HG02981 (cell line): ENCODE results near the gene DOK7.

Source experiments
- ATAC-seq: cut with Tn5 transposase; IDR thresholded peaks from one replicate; pipeline ENCODE4 v1.9.1; 2021; ENCODE audit warnings: mild to moderate bottlenecking, moderate library complexity; ENCODE audit not compliant: unreplicated experiment

DOK7 gene

DNA sequence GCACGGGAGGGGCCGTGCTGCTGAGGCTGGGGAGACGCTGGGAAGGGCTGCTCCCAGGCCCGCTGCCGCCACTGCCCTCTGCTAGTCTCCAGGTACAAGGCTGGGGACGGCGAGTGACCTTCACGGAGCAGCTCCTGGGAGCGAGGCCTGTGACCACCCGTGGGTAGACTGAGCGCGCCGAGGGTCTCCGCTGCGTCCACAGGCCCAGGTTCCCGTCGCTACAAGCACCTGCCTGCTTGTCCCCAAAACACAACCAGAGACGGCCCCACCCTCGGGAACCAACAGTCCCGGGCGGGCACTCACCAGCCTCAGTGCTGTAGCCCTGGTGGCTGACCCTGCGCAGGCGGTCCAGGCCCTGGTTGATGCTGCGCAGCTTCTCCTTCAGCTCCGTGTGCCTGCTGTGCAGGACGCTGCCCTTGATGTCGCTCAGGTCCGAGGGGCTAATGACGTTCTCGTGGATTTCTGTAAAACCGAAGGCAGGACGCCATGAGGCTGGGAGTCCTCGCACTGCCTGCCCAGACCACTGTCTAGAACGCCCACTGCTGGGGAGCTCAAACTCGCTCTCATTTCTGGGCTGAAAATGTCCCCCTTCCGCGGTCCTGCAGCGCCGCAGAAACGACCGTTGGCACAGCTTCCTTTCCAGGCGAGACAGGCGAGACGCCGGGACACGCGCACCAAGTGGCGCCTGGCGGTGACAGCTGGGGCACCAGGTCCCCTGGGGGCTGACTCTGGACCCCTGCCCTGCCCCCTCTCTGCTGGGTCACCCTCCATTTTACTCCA lies 54.8 kb downstream of the DOK7 start:
- ATAC-seq: no peak

DNA sequence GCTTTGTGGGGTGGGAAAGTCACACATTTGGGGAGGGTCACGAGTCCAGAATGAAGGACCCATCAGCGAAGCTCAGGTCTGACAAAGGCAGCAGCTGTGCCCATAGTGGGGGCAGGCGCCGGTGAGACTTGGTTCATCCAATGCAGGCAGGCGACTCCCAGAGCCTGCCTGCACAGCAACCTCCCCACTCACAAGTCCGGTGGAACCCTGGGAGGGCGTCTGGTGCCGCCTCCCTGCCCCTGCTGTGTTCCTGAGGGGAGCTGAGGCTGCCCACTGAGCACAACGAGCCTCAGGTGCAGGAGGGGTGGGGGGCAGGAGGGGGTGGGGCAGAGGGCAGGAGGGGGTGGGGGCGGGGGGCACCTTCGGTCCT lies 55.4 kb downstream of the DOK7 start:
- no peak for ATAC-seq

DNA sequence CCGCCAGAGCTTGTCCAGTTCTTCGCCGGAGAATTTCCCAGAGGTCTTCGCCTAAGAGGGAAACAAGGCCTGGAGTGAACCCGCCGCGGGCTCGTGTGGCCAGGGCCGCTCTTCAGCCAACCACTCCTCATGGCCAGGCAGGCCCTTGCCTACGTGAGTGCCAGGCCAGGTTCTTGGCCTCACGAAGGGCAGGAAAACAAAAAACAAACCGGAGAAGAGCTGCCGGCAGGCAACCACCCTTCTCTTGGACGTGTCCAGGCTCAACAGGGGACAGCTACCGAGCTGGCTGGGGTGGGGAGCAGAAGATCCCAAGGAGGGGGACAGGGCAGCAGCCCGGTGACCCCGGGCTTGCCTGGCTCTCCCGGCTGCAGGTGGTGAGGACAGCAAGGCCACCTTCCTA lies 55.8 kb downstream of the DOK7 start:
- ATAC-seq: no peak

DNA sequence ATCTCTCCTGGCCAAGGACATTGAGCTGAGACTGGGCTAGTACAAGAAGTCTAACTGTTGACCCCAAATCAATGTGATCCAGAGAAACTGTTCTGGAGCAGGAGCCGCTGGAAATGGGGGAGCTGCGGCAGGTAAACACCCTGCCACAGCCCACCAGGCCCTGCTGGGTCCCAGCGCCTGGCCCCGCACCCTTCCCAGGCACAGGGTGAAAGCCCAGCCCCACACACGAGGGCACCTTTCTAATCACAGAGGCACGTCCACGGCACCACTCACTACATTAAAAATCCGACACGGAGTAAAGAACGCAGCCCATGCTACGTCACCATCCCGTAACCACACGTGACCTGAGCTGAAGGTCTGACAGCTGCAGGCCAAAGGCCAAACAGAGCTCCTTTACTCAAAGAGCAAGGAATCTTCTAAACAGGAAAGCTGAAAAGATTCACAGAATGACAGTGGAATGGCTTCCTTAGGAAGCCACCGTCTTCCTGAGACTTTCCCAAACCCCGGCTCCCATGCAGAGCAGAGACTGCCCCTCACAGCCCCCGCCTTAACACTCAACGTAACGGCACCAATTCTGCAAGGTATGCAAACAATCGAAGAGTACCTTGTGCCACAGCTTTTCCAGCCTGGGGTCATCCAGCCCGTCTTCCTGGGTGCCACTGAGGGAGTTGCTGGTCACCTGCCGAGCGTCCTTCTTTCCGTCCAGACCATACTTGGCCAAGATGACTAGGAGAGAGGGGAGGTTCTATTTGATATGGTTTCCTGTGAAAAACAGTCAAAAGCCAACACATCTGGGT lies 56.6 kb downstream of the DOK7 start:
- no peak for ATAC-seq

DNA sequence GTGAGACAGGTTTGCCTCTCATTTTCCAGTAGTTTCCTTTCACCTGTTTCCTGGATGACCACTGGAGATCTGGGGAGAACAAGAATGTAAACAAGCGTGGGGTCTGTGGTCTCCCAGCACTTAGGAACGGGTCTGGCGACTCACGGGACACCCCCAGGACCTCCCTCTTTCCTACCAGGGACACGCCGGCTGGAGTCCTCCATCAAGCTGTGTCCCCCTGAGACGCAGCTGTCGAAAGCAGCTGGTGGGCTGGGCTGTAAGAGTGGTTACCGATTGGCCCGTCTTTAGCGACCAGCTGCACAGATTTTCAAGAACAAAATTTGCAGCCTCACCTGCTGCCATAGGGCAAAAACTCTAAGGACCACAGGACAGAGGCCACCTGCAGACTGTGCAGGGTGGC lies 57.2 kb downstream of the DOK7 start:
- no peak for ATAC-seq

DNA sequence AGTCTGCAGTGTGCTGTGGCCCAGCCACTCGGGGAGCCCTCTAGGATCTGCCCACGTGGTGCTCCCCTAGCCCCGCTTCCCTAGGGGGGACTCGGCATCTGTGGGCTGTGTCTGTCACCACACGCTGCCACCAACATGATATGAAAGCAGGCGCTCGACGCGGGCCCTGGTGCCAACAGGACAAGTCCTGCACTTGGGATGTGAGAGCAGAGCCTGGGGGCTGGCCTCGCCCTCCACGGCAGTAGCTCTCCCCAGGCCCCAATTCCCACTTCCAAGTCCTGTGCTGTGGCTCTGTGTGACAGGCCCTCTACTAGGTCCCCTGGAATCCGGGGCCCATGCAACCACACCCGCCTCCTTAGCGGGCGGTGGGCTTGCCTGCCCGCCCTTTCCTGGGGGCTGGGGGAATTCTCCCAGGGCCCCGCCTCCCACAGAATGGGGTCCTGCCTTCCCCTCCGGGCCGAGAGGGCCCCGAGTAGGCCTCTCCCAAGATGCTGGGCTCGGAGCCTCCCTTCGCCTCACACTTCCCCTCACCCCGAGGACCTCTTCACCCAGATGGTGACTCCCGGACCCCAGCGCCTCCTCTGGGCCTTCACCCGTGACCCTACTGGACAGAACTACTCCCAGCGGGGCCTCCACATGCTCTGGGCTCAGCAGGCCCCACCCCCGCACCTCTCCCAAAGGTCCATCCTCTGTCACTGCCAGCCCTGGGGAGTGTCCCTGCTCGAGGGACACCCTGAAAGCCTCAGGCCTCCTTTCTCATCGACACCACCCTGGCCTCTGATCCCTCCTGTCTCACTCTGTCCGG lies 57.9 kb downstream of the DOK7 start:
- no peak for ATAC-seq

- no peak for ATAC-seq
Measured at GRCh38 chr4:3521621-3522325, 58.7 kb downstream of the DOK7 start.

- ATAC-seq: no peak
Measured at GRCh38 chr4:3522326-3522640, 59.2 kb downstream of the DOK7 start.

DNA sequence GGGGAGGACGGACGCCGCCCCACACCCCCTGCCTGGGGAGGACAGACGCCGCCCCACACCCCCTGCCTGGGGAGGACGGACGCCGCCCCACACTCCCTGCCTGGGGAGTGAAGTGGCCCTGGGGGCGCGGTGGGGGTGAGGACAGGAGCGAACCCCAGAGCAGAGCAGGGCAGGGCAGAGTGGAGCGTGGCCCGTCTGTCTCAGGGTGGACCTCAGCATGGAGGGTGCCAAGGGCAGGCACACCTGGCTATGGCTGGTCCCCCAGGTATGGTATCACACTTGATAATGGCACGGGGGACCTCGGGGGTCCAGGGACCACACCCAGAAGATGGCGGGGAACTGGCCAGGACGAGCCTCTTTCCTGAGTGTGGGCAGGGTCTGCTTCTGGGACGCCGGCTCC lies 59.5 kb downstream of the DOK7 start:
- ATAC-seq: no peak

GRCh38 chr4:3523146-3523627 lies 60.1 kb downstream of the DOK7 start:
- ATAC-seq: no peak

DNA sequence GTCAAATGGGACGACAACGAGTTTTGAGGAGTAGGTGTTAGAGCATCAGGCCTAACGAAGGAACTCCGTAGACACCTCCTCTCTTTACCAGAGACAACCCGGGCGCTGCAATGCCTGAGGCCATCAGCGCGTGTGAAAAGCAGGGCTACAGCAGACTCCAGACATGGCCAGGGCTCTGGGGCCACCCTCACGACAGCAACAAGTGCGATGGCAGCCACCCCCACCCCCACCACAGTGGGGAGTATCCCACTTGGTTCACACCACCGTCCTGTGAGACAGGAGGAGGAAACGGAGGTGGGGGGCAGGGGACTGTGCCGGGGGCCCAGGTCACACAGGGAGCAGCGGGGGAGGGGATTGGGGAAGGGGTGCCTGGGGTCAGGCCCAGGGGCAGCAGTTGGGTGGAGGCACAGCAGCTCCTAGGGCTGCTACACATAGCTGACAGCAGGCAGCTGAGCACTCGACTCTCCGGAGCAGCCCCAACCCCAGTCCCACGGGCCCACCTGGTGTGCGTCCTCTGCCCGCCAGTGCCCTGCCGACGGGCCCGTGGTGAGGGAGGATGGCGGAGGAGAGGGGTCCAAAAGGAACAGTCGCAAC lies 60.6 kb downstream of the DOK7 start:
- no peak for ATAC-seq

DNA sequence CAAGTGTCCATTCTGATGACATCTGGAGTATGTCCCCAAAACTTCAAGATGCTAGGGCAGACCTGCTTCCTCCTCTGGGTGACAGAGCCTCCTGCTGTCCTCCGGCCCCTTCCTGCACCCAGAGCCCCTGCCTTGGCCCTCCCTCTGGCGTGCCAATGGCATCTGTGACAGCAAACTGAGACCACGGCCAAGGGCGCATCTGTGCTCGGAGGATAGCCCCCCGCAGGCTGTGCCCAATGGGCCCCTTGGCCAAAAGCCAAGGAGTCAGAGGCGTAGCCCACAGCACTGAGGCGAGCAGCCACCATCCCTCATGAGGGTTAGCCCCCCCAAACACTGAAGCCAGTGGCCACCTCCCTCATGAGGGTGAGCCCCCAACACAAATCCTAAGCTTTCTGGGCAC lies 61.2 kb downstream of the DOK7 start:
- no peak for ATAC-seq

GRCh38 chr4:3524920-3525319 lies 61.8 kb downstream of the DOK7 start:
- no peak for ATAC-seq

DNA sequence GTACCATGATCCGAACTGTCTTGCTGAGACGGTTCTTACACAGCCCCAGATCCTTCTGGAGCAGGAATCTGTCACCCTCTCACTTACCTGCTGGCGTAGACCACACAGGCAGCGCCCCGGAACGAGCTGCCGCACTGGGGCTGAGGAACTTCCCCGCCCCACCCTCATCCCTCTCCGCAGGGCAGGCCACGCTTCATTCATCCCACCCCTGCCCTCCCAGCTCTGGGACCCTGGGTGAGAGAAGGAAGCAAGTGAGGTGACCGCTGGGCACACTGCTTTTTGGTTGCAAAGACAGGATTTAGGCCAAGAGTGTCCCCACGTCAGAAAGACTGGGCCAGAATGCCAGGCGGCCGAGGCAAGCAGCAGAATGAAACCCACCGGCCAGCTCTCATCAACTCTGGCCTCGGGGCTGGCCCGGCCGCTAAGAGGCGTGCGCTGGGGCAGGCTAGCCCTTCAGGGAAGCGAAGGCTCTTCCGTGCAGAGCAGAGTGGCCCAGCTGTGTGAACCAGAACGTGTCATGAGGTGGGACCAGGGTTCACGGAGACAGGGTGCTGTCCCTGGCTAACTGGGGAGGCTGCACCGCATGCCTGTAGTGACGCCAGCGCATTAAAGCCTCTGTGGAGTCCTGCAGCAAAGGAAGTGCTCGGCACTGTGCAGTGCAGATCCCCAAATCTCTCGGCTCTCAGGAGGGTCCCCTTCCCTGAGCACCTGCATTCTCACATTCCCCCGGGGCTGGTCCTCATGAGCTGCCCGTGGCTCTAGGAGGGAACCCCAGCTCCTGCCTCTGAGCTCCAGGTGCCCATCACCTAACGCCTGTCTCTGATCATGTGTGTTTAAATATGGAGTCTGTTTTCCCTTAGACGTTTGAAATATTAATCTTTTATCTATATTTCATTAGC lies 62.7 kb downstream of the DOK7 start:
- no peak for ATAC-seq

GRCh38 chr4:3526456-3526855 lies 63.4 kb downstream of the DOK7 start:
- no peak for ATAC-seq

DNA sequence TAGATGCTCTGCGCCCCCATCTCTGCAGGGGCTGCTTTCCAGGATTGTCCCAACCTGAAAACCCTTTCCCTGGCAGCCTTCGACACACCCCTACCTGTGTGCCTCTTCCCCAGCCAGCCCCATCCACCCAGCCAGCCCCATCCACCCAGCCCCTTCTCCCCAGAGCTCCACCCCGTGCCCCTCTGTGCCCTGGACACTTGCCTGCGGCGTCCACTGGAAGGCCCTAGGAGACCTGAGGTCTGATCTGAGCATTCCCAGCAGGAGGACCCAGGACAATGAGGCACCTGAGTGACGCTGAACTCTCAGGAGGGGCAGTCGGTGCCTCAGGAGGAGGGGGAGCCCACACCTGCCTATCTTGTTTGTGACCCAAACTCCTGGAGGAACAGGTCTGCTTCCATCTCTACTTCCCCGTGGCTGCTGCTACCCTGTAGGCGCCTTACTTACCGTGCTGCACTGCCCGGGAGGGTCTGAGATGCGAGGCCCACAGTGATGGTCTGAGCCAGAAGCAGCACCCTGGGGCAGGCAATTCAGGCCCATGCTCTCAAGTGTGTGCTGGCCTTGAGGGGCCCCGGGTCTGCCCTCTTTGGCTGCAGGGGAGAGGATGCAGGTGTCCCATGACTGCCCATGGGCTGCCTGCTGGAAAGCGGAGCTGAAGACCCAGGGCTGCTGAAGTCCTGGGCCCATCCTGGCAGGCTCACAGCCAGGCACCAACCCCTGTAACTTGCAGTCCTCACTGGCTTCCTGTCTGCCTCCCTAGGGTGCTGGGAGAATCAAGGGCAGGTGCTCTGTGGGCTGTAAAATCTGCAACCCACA lies 64.2 kb downstream of the DOK7 start:
- ATAC-seq: no peak

GRCh38 chr4:3527914-3528876 lies 65.1 kb downstream of the DOK7 start:
- ATAC-seq: no peak

- ATAC-seq: no peak
Measured at GRCh38 chr4:3529363-3529762, 66.3 kb downstream of the DOK7 start.
